Spleen (tissue), 7 donors: ENCODE results near the gene SPATA3.

Source experiments
- CTCF ChIP-seq, 11 experiments: fragments of 200-600 bp in 7 of 11; fragments of 450-650 bp in 4 of 11; sonication (generic) in 4 of 11; IDR thresholded peaks in 8 of 11; conservative IDR thresholded peaks in 3 of 11; 1 replicate in 7 of 11; 2 replicates in 4 of 11; pipeline versions ENCODE4 v1.4.0 to v1.8.0; 2016 to 2021; ENCODE audit warnings: antibody characterized with exemption in 11 of 11, inconsistent platforms in 4 of 11, mild to moderate bottlenecking in 1 of 11
- POLR2A ChIP-seq, 3 donors: fragments of 450-650 bp; IDR thresholded peaks; one replicate each; pipeline ENCODE4 v1.5.1; 2017; ENCODE audit warnings: antibody characterized with exemption in 3 of 3, mild to moderate bottlenecking in 1 of 3
- POLR2AphosphoS5 ChIP-seq, 3 donors: sonication (generic); formaldehyde crosslinking; IDR thresholded peaks; one replicate each; pipeline ENCODE4 v1.5.1; 2017; ENCODE audit warnings: antibody characterized with exemption in 3 of 3
- donor health status: DM: no; HTN: no; CAD: no; lungs with moderate emphysema.
- donor health status: DM: no; HTN: no; CAD: no.
- donor health status: DM: no; HTN: no; CAD: no.

GRCh38 chr2:231047923-231048915 is 52.3 kb downstream of the SPATA3 start:
- TF ChIP-seq POLR2A (IDR thresholded peaks at IDR 0.05), result no peak
- no peak for TF ChIP-seq CTCF (IDR thresholded peaks at IDR 0.05 in 8 of 11, conservative IDR thresholded peaks at IDR 0.05 in 3 of 11)
- no peak for TF ChIP-seq POLR2AphosphoS5 (IDR thresholded peaks at IDR 0.05)
